ENCODE measurements around the gene PSD2. TPM values are rescaled to one million over a fixed set of nuclear protein-coding genes. Genes with fewer than 3 reads are reported as not detected.
"Not testable (repeated sequence)": the region's sequence is repeated elsewhere in the genome, so short reads cannot be mapped to it uniquely, and the experiment has no call there.

PSD2 gene
- total RNA-seq, 1 donor from 2014 or later, result 0.53 TPM

GRCh38 chr5:139787257-139787567 is 8.4 kb upstream of the PSD2 start:
- ATAC-seq, result no peak
- intact Hi-C loops (cut with DNase I), result loop anchor here (5.0 kb wide), 2 partner anchors 75 to 180 kb away; no protein-coding TSS in a partner anchor
- no peak for DNase-seq (ENCODE audit: low spot score)

- intact Hi-C loops (cut with DNase I), result loop anchor here (5.0 kb wide), 2 partner anchors 75 to 180 kb away; no protein-coding TSS in a partner anchor
- ATAC-seq, result peak; percentile 93
- DNase-seq (ENCODE audit: low spot score), result peak; percentile 95
Measured at GRCh38 chr5:139787568-139788293, 7.9 kb upstream of the PSD2 start.

DNA sequence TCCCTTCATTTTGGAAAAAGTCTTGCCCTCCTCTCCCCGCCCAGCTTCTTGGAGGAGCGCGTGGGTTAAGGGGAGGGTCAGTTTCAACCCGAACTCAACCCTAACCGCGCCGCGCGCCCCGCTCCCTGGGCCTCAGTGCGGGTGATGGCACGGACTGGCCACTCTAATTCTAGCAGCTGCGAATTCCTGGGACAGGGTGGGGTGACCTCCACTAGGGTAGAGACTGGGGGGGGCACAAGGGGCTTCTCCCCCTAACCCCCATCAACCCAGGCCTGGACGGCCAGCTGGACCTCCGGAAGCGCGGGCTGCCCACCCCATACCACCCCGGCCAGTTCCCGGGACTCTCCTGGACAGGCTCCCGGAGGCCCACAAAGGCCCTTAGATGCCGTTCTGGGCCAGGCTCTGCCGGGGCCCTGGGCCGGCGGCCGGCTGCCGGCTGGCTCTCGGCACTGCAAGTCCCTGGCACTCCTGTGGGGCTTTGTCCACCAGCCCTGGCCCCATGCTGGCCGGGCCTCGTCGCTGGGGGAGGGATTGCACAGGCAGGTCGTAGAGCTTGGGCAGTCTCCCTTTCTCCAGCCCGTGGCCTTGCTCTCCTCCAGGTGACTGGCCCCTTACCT is 7.2 kb upstream of the PSD2 start:
- ATAC-seq (peak; percentile 59), DNase-seq (ENCODE audit: low spot score) (peak; percentile 63)
- intact Hi-C loops (cut with DNase I), result loop anchor here (5.0 kb wide), 2 partner anchors 74 to 179 kb away; no protein-coding TSS in a partner anchor

DNA sequence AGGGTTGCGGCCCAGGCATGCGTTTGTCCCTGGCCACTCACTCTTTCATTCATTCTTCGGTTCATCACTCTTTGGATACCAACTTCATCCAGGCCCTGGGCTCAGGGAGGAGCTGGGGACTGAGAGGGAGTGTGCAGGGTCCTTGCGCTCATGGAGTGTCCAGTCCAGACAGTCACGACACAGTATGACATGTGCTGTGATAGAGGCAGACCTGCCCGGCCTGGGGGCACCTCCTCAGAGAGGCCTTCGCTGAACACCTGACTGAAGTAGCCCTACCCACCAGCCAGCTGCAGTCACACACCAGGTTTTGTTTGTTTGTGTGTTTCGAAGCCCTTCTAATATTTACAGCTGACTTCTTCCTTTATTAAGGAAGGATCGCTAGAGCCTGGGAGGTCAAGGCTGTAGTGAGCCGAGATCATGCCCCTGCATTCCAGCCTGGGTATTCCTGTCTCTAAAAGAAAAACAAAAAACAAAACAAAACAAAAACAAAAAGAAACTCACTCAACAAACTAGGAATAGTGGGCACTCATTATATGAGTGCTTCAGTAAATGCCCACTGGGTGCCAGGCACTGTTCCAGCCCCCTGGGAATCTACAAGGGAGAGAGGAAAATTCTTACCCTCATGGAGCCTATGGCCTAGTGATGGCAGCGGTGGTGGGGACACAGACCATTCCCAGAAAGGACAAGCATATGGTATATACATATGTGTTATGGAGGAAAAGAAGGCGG is 6.3 kb upstream of the PSD2 start:
- intact Hi-C loops (cut with DNase I), result loop anchor here (5.0 kb wide), 2 partner anchors 73 to 178 kb away; no protein-coding TSS in a partner anchor
- DNase-seq (ENCODE audit: low spot score) (no peak), ATAC-seq (no peak)

DNA sequence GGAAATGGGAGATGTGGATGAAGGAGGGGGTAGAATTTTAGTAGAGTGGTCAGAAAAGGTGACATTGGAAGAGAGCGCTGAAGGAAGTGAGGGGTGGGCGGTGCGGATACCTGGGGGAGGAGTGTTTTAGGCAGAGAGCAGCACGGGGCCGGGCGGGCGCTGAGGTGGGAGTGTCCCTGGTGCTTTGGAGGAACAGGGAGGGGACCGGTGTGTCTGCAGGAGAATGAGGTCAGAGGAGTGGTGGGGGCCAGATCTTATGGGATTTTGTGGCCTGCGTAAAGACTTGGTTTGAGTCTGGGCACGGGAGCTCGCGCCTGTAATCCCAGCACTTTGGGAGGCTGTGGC is 5.8 kb upstream of the PSD2 start:
- ATAC-seq (no peak), DNase-seq (ENCODE audit: low spot score) (no peak)
- intact Hi-C loops (cut with DNase I), result loop anchor here (5.0 to 10.0 kb wide), 3 partner anchors 55 to 177 kb away; no protein-coding TSS in a partner anchor

DNA sequence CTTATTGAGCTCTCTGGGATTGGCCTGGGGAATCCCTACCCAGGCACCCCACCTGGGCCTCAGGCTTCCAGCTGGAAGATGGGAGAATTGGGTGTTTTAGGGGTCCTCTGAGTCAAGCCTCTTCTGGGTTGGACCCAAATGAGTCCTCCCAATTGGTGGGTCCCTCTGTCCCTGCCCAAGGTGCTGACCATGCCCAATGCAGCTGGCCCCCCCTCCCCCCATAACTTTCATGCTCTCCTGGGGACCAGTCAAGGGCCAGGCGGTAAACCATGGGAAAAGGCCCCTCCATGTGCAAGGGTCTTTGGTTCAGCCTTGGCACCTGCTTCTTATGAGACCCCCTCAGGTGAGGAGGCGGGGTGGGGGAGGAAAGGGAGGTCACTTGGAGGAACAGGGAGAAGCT is 3.4 kb upstream of the PSD2 start:
- intact Hi-C loops (cut with DNase I), result loop anchor here (10.0 kb wide), 1 partner anchor 53 kb away; no protein-coding TSS in a partner anchor
- ATAC-seq (no peak), DNase-seq (ENCODE audit: low spot score) (no peak)

DNA sequence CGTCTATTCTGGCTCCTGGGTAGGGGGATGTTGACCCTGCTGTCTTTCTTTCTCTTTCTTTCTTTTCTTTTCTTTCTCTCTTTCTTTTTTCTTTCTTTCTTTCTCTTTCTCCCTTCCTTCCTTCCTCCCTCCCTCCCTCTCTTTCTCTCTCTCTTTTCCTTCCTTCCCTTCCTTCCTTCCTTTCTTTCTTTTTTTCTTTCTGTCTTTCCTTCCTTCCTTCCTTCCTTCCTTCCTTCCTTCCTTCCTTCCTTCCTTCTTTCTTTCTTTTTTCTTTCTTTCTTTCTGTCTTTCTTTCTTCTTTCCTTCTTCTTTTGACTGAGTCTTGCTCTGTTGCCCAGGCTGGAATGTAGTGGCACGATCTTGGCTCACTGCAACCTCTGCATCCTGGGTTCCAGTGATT is 3.0 kb upstream of the PSD2 start:
- not testable (repeated sequence) for ATAC-seq
- intact Hi-C loops (cut with DNase I), result loop anchor here (10.0 kb wide), 1 partner anchor 52 kb away; no protein-coding TSS in a partner anchor

DNA sequence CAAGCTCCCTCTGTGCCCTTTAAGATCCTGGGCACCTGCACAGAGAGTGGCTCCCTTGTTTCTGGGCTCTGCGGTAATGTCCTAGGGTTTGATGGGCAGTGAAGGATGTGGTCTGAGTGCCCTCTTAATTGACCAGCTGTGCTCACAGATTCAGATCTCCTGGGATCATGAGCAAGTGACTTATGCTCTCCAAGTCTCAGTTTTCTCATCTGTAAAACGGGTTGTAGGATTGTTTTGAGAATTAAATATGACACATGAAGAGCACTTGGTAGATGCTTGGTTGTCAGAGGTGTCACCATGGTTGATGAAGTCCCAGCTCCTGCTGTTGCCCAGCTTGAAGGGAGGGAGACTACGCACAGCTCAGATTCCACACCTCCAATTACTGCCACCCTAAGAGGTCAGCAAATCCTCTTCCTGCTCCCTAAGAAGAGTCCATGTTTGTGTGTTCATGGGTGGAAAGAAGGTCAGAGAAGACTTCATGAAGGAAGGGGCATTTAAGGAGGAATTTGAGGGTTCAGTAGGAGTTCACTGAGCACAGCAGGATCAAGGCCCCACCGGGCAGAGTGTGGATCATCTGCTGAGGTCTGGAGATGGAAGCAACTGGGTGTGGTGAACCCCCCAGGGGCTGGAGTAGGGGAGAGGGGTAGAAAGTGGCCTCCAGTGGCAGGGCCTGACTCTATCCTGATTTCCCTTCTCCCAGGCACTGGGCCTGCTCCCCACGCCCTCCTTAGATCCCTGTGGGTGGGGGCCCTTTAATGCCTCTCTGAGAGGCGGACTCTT is 1.4 kb upstream of the PSD2 start:
- intact Hi-C loops (cut with DNase I), result loop anchor here (10.0 kb wide), 1 partner anchor 51 kb away; no protein-coding TSS in a partner anchor
- DNase-seq (ENCODE audit: low spot score), result no peak

More for the DNA sequence above, 3.0 kb upstream of the PSD2 start:
- not testable (repeated sequence) for DNase-seq (ENCODE audit: low spot score)

DNA sequence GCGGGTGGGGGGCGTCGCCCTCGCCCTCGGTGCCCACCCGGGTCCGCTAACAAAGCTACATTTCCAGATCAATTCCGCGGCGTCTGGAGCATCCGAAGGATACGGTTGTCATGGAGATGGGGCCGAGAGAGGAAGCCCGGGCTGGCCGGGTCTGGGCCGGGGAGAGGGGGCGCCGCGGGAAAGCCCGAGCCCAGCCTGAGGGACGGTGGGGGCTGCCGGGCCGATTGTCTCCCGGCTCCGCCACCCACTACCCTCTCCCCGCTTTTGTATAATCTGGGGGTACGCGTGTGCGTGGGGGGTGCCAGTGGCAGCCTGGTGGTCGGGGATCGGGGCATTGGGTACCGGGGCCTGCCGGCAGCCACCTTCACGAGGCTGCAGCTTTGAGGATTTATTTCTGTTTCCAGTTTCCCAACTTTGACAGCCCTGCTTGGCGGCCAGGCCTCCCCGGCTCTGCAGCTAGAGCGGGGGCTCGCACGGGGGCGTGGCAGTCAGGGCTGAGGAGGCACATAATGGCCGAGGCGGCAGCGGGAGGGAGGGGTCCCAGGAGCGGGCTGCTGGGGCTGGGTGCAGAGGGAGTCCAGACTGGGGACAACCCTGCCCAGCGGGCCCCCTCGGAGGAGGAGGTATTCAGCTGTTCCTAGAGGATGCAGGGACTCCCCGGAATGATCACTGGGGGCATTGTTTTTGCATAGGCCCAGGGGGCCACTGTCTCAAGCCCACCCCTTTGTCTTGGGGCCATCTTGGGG is 626 bp downstream of the PSD2 start:
- no peak for ATAC-seq

More for the DNA sequence above, 1.4 kb upstream of the PSD2 start:
- no peak for ATAC-seq

GRCh38 chr5:139797335-139797734 is 1.7 kb downstream of the PSD2 start:
- intact Hi-C loops (cut with DNase I), result loop anchor here (10.0 kb wide), 1 partner anchor 47 kb away; no protein-coding TSS in a partner anchor
- ATAC-seq, result no peak

More for the DNA sequence above, 626 bp downstream of the PSD2 start:
- DNase-seq (ENCODE audit: low spot score), result no peak
- intact Hi-C loops (cut with DNase I), result loop anchor here (10.0 kb wide), 1 partner anchor 49 kb away; no protein-coding TSS in a partner anchor

DNA sequence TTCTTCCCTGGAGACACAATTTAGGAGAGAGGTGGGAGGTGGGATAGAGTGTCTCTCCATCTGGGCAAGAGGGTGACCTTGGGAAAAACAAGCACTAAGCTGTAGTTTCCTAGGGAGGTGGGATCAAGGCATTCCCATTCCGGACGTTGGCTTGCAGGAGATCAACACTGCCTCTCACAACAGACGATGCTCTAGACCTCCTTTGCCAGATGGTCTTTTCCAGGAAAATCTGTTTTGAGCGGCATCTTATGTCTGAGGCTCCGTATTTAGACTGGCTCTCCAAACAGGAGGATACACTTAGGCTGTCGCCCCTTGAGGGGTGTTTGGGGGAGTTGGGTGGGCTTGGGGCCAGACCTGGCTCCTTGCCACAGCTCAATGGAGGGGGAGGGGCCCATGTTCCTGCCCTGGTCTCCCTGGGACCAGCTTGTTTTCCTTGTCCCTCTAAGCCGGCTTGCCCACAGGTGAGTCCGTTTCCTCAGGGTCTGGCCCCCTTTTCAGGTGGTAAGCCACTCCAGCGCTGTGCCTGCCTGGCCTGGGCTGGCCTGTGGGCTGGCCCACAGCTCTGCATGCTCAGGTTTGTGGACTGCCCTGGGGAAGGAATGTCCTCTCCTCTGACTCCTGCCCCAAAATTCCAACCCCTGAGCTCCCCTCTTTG is 2.4 kb downstream of the PSD2 start:
- intact Hi-C loops (cut with DNase I), result loop anchor here (10.0 kb wide), 1 partner anchor 47 kb away; no protein-coding TSS in a partner anchor
- DNase-seq (ENCODE audit: low spot score) (no peak), ATAC-seq (no peak)

More at GRCh38 chr5:139797335-139797734, 1.7 kb downstream of the PSD2 start:
- no peak for DNase-seq (ENCODE audit: low spot score)

- intact Hi-C loops (cut with DNase I), result loop anchor here (10.0 kb wide), 1 partner anchor 46 kb away; no protein-coding TSS in a partner anchor
- ATAC-seq, result no peak
Measured at GRCh38 chr5:139798883-139799282, 3.3 kb downstream of the PSD2 start.

DNA sequence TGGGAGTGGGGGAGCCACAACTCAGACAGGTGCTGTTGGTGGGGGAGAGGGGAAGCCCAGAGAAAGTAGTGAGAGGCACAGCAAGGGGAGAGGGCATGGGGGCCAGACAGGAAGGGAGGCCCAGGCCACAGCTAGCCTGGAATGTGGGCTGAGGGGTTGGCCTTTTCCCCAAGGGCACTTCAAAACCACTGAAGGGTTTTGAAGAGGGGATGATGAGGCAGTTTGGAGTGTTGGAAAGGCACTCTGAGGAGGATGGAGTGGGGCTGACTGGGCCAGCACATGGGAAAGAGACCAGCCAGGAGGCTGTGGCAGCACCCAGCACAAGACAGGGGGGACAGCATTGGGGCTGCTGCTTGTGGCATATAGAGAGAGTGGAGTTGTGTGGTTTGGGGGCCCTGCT is 3.8 kb downstream of the PSD2 start:
- intact Hi-C loops (cut with DNase I), result loop anchor here (10.0 kb wide), 1 partner anchor 45 kb away; no protein-coding TSS in a partner anchor
- no peak for ATAC-seq
- DNase-seq (ENCODE audit: low spot score), result no peak

More at GRCh38 chr5:139798883-139799282, 3.3 kb downstream of the PSD2 start:
- no peak for DNase-seq (ENCODE audit: low spot score)

DNA sequence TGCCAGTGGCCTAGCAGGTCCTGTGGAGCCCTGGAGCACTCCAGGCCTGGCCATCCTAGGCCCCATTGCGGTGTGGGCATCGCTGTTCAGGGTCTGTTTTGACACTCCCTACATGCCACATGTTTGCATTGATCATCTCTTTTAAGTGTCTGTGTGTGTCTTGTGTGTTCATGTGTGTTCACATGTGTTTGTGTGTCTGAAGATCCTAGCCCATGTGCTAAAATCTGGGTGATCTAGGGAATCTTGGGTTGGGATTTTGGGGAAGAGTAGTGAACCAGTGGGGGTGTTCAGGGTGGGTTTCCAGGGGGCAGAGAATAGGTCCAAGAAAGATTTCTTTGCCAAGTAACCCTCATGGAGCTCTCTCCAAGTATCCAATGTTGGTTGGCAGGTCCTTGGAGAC is 8.4 kb downstream of the PSD2 start:
- ATAC-seq (no peak), DNase-seq (ENCODE audit: low spot score) (no peak)
- intact Hi-C loops (cut with DNase I), result no loop called here

DNA sequence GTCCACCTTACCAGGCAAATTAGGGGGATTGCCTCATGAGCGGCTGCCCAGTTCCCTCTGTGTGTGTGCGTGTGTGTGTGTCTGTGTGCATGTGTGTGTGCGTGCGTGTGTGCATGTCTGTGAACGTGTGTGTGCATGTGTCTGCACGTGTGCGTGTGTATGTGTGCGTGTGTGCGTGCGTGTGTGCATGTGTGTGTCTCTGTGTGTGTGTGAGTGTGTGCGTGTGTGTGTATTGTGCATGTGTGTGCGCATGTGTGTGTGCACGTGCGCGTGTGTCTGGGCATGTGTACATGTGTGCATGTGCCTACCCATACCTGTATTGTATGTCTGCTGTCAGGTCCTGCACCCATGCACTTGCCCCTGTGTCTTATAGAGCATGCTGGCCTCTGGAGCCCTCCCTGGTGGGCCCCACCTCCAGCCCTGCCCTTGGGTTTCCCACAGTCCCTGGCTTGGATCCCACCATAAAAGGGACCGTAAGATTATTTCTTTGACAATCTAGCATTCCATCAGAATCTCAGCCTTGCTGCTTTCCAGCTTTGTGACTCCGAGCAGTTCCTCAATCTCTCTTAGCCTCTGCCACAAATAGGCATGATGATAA is 9.3 kb downstream of the PSD2 start:
- intact Hi-C loops (cut with DNase I), result no loop called here
- DNase-seq (ENCODE audit: low spot score) (no peak), ATAC-seq (no peak)

GRCh38 chr5:139805545-139805944 is 9.9 kb downstream of the PSD2 start:
- DNase-seq (ENCODE audit: low spot score), result no peak
- ATAC-seq, result no peak
- intact Hi-C loops (cut with DNase I), result no loop called here

DNA sequence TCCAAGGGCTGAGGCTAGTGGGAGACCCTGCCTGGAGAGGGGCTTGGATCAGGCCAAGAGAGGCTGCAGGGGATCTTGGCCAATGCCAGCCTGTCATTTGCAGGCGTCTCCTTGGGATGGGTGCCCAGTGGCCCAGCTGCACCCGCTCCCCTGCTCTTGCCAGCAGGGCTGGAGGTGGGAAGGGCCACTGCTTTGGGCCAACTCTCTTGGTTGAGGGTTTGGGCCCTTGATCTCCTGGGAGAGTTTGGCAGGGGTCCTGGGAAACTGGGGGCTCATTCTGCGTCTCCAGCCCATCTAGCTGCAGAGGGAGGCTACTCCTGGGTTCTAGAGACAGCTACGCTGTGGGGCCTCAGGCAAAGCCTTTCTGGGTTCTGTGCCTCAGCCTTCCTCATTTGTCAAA is 10.5 kb downstream of the PSD2 start:
- intact Hi-C loops (cut with DNase I), result no loop called here
- no peak for ATAC-seq
- no peak for DNase-seq (ENCODE audit: low spot score)

All from sciatic nerve (tissue), 2 donors.